DOHH2 (cell line): ENCODE results near the gene SCAMP2.

Experiments
- EZH2phosphoT487 ChIP-seq: fragments of 200-600 bp; sonication (generic); IDR thresholded peaks from 2 replicates; pipeline ENCODE4 v1.6.1; 2017; ENCODE audit warnings: borderline replicate concordance, mild to moderate bottlenecking, antibody characterized with exemption, low read length, moderate library complexity, mixed read lengths
- TF ChIP-seq, protein P1 (sequence below): fragments of 200-600 bp; sonication (generic); IDR thresholded peaks from one replicate; pipeline ENCODE4 v1.5.1; 2014; ENCODE audit warnings: antibody characterized with exemption, mild to moderate bottlenecking, low read depth, low read length; ENCODE audit not compliant: poor library complexity, severe bottlenecking

DNA sequence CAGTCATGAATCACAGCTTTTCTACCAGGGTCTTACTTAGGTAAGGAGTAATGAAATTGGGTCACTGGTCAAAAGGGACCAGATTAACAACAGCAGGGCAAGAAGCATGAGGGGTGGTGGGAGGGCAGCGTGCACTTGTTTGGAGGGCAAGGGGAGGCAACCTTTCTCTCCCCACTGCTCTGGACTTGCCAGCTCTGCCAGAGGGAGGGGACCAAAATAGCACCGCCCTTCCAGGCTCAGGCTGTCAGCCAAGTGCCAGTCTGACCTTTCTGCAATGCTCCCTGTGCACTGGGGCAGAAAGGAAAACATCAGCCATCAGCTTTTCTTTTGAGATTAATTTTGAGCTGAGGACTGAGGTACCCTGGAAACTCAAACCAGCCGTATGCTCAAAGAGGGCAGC lies 25.7 kb downstream of the SCAMP2 start:
- TF ChIP-seq, protein P1, sequence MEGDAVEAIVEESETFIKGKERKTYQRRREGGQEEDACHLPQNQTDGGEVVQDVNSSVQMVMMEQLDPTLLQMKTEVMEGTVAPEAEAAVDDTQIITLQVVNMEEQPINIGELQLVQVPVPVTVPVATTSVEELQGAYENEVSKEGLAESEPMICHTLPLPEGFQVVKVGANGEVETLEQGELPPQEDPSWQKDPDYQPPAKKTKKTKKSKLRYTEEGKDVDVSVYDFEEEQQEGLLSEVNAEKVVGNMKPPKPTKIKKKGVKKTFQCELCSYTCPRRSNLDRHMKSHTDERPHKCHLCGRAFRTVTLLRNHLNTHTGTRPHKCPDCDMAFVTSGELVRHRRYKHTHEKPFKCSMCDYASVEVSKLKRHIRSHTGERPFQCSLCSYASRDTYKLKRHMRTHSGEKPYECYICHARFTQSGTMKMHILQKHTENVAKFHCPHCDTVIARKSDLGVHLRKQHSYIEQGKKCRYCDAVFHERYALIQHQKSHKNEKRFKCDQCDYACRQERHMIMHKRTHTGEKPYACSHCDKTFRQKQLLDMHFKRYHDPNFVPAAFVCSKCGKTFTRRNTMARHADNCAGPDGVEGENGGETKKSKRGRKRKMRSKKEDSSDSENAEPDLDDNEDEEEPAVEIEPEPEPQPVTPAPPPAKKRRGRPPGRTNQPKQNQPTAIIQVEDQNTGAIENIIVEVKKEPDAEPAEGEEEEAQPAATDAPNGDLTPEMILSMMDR = no peak
- TF ChIP-seq EZH2phosphoT487 = no peak
